ENCODE data around the gene SMAD6.

- no peak for TF ChIP-seq CTCF (IDR thresholded peaks at IDR 0.05)
- no peak for TF ChIP-seq POLR2A (IDR thresholded peaks at IDR 0.05)
Measured at GRCh38 chr15:66680502-66680901, 21.5 kb upstream of the SMAD6 start.
